ENCODE measurements around the gene NUDCD3. TPM values are rescaled to one million over a fixed set of nuclear protein-coding genes. Genes with fewer than 3 reads are reported as not detected.

NUDCD3 gene
- total RNA-seq = 43.5 and 51.1 TPM in 2 replicates

DNA sequence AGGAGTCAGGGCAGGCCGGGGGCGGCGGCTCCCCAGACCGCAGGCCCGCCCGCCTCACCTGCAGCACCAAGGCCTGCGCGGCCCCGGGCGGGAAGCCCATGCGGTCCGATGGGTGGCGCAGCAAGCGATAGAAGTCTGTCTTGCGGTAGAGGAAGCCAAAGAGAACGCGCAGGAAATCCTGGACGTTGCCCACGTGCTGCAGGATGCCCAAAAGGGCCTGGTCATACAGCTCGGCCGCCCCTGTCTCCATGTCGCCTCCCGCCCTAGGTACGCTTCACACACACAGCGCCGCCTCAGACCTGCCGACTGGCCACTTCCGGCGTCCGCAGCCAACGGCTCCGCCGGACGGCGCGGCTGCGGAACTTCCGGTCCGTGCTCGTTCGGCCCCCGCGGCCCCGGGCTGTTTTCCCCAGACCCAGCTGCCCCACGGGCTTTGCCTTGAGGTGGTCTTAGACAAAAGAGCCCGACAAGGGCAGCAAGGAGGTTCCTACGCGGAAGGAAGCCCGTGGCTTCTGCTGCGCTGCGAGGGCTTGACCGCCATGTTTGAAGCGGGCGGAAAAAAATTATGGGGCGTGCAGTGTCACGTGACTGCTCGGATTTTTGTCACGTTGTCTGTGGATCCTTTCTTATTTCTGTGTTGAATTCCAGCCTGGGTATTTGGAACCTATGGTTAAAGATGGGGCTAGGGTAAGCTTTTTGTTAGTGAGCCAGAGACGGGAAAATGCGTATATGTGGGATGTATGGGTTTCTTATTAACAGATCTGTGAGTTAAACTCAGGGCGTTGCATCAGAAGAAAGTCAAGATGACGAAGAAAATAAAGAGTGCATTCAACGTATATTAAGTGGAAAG, at the start of gene NUDCD3:
NUDCD3 (minus strand) TSS at position 308 of the 850 bp plus-strand sequence; CDS start at position 250, 58 bp downstream.
- DNase-seq (ENCODE audit: low read depth) = no peak
- peak within 1 kb of the TSS; percentile 92 for H3K4me3 ChIP-seq (ENCODE audit: low read depth, low read length)
- TF ChIP-seq, protein P1, sequence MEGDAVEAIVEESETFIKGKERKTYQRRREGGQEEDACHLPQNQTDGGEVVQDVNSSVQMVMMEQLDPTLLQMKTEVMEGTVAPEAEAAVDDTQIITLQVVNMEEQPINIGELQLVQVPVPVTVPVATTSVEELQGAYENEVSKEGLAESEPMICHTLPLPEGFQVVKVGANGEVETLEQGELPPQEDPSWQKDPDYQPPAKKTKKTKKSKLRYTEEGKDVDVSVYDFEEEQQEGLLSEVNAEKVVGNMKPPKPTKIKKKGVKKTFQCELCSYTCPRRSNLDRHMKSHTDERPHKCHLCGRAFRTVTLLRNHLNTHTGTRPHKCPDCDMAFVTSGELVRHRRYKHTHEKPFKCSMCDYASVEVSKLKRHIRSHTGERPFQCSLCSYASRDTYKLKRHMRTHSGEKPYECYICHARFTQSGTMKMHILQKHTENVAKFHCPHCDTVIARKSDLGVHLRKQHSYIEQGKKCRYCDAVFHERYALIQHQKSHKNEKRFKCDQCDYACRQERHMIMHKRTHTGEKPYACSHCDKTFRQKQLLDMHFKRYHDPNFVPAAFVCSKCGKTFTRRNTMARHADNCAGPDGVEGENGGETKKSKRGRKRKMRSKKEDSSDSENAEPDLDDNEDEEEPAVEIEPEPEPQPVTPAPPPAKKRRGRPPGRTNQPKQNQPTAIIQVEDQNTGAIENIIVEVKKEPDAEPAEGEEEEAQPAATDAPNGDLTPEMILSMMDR (conservative IDR thresholded peaks at IDR 0.05; ENCODE audit: low read depth, low read length) = peak; percentile 33

DNA sequence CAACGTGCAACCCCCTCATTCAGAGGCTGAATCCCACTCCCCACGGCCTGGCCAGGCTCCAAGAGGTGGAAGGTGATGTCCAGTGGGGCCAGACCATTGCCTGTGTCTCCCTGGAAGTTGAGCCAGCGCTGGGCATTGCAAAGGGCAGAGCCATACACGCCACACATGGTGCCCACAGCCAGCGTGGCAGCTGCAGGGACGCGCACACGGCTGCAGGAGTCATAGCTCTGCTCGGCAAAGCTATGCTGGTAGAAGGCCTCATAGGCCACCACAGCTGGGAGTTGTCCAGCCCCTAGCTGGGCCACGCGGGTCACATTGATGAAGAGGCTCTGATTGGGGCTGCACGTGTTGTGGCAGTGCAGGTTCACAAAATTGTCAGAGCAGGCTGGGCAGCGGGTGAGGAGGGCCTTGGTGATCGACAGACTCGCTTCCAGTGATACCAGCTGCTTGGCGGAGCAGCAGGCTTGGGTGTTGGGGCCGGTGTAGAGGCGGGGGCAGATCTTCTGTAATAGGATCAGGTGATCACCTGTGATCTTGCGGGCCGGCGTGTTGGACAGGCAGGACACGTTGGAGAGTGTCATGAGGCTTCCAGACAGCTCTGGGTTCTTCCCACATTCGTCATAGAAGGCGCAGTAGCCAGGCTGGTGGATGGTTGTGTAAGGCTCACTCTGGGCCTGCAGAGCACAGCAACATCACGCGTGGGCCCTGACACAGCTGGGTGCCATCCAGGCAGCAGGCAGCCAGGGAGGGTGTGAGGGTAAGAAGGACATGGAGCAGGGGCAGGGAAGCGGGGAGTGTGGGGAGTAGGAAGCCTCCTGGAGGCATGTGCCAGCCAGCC, 49.4 kb upstream of the NUDCD3 start:
- H3K4me3 ChIP-seq (ENCODE audit: low read depth, low read length) = no peak overlapping the region

DNA sequence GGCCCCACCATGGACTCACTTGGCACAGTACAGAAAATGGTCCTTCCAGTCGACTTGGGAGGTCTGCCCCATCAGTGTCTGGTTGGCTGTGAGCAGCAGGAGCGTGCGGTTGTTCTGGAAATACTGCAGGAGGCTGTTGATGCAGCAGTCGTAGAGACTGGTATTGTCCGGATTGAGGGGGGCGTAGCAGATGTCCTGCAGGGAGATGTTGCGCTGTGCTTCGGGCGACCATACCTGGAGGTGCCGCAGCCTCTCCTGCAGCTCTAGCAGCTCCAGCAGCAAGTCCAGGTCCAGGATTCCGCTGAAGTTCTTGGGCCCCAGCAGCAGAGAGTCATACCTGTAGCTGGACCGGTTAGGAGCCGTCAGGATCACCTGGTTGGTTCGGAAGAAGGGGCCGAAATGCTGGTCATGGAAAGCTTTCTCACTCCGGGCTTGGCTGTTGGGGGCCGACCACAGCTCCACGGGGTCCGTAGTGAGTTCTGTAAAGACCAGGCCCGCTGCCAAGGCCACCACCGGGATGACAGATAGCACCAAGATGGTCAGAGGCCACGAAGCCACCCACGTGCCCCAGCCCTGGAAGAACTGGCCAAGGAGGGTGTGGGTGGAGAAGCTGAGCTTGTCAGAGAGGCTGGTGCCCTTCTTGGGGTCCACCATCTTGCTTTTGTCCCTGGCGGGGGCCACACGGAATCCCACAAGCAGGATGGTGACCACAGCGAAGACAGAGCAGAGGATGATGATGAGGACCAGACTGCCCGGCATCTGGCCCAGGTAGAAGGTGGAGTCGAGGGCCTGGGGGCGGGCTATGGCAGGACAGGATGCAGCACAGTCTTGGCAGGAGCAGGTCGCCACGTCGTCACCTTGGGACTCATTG, 48.6 kb upstream of the NUDCD3 start:
- H3K4me3 ChIP-seq (ENCODE audit: low read depth, low read length) = no peak overlapping the region
- TF ChIP-seq, protein P1 (conservative IDR thresholded peaks at IDR 0.05; ENCODE audit: low read depth, low read length) = no peak
- no peak for DNase-seq (ENCODE audit: low read depth)

More for the DNA sequence above, 49.4 kb upstream of the NUDCD3 start:
- DNase-seq (ENCODE audit: low read depth) = no peak
- TF ChIP-seq, protein P1 (conservative IDR thresholded peaks at IDR 0.05; ENCODE audit: low read depth, low read length) = no peak

DNA sequence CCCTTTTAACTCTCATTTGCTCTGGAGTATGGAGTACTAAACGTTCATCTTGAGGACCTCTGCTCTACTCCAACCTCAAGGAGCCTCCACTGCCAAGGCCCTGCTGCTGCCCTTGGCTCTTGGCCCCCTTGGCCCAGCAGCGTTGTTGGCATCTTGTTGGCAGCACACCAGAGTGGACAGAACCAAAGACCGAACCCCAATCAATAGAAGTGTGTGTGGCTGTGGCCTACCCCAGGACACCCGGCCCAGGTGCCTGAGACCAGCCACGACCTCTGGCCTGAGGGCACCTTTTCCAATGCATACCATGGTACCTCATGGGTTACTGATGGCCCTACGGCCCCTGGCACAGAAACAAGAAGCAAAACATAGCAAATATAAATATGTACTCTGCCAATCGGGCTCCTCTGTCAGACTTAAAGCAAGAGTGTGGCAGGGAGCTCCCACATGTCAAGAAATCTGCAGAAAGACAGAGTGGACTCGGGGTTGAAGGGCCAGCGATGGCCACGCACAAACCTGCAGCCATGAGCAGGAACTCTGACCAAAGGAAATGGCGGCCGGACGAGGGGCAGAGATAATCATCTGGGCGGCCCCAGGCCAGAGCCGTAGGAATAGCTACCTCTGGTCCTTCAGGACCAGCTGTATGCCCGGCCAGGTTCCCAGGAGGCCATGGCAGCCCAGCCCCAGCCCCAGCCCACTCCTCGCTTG, 47.8 kb upstream of the NUDCD3 start:
- no peak for DNase-seq (ENCODE audit: low read depth)
- no peak overlapping the region for H3K4me3 ChIP-seq (ENCODE audit: low read depth, low read length)
- TF ChIP-seq, protein P1 (conservative IDR thresholded peaks at IDR 0.05; ENCODE audit: low read depth, low read length) = no peak

DNA sequence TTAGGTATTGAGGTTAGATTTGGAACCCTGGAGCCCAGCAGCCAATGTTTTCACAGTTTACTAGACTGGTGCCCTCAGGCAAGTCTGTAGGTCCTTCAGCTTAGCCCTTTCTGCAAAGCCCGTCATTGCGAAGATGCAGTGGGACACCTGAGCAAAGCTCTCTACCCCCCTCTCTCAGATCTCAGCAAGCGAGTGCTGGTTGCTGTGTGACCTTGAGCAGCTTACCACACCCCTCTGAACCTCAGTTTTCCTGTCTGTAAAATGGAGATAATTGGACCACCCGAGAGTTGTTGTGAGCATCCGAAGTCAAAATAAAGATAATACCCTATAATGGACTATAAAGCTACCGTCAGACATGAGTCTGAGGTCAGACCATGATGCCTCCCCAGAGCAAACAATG, 47.0 kb upstream of the NUDCD3 start:
- TF ChIP-seq, protein P1 (conservative IDR thresholded peaks at IDR 0.05; ENCODE audit: low read depth, low read length) = no peak
- H3K4me3 ChIP-seq (ENCODE audit: low read depth, low read length) = no peak overlapping the region
- DNase-seq (ENCODE audit: low read depth) = no peak

DNA sequence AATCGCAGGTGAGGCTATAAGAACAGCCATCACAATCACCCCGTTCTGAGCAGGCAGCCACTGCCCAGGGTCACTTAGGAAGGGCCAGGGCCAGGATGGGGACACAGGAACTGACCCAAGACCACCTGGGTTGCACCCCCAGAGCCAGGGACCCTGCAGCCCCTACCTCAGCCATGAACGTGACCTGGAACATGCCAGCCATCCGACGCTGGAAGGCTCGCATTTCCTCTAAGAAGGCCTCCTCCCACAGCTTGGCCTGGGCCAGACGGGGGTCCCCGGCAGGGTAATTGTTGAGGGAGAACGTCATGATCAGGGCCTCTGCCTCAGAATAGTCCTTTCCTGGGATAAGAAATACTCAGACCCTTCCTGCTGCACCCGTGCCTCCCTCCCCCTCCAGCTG, 45.6 kb upstream of the NUDCD3 start:
- no peak overlapping the region for H3K4me3 ChIP-seq (ENCODE audit: low read depth, low read length)
- TF ChIP-seq, protein P1 (conservative IDR thresholded peaks at IDR 0.05; ENCODE audit: low read depth, low read length) = no peak
- no peak for DNase-seq (ENCODE audit: low read depth)
